Measurements from ENCODE around the gene FAM20A.

The FAM20A gene

GRCh38 chr17:68564415-68565111 is 36.6 kb downstream of the FAM20A start:
- Histone ChIP-seq H3K9ac (ENCODE audit: low read length in 2 of 2) (no peak overlapping the region), H3K4me1 (ENCODE audit: control insufficient read depth, insufficient read depth, low read length) (no peaks in the 10 kb centered on the region), H3K4me3 (ENCODE audit: low read length in 2 of 2) (no peak overlapping the region), H3K36me3 (ENCODE audit: control insufficient read depth in 2 of 2, insufficient read depth in 2 of 2, low read length in 2 of 2) (no peaks in the 10 kb centered on the region), H3K9me3 (ENCODE audit: control insufficient read depth in 2 of 2, low read length in 2 of 2) (no peaks in the 10 kb centered on the region), H3K27me3 (ENCODE audit: control insufficient read depth in 1 of 2, insufficient read depth in 2 of 2, low read length in 2 of 2) (no peaks in the 10 kb centered on the region), H3K27ac (ENCODE audit: low read length) (no peak overlapping the region)

- H3K36me3 ChIP-seq (ENCODE audit: control insufficient read depth in 2 of 2, insufficient read depth in 2 of 2, low read length in 2 of 2), result no peaks in the 10 kb centered on the region
- H3K9me3 ChIP-seq (ENCODE audit: control insufficient read depth in 2 of 2, low read length in 2 of 2), result no peaks in the 10 kb centered on the region
- H3K4me3 ChIP-seq (ENCODE audit: low read length in 2 of 2), result no peak overlapping the region
- H3K27ac ChIP-seq (ENCODE audit: low read length), result no peak overlapping the region
- H3K27me3 ChIP-seq (ENCODE audit: control insufficient read depth in 1 of 2, insufficient read depth in 2 of 2, low read length in 2 of 2), result no peaks in the 10 kb centered on the region
- no peaks in the 10 kb centered on the region for H3K4me1 ChIP-seq (ENCODE audit: control insufficient read depth, insufficient read depth, low read length)
- H3K9ac ChIP-seq (ENCODE audit: low read length in 2 of 2), result no peak overlapping the region
Observed at GRCh38 chr17:68562736-68563135, 38.4 kb downstream of the FAM20A start.

- H3K27me3 ChIP-seq (ENCODE audit: control insufficient read depth in 1 of 2, insufficient read depth in 2 of 2, low read length in 2 of 2), result no peaks in the 10 kb centered on the region
- H3K4me3 ChIP-seq (ENCODE audit: low read length in 2 of 2), result no peak overlapping the region
- no peaks in the 10 kb centered on the region for H3K9me3 ChIP-seq (ENCODE audit: control insufficient read depth in 2 of 2, low read length in 2 of 2)
- H3K4me1 ChIP-seq (ENCODE audit: control insufficient read depth, insufficient read depth, low read length), result no peaks in the 10 kb centered on the region
- H3K9ac ChIP-seq (ENCODE audit: low read length in 2 of 2), result no peak overlapping the region
- no peaks in the 10 kb centered on the region for H3K36me3 ChIP-seq (ENCODE audit: control insufficient read depth in 2 of 2, insufficient read depth in 2 of 2, low read length in 2 of 2)
- H3K27ac ChIP-seq (ENCODE audit: low read length), result no peak overlapping the region
Observed at GRCh38 chr17:68560966-68561720, 40.0 kb downstream of the FAM20A start.

GRCh38 chr17:68559316-68559715 is 41.9 kb downstream of the FAM20A start:
- no peak overlapping the region for H3K9ac ChIP-seq (ENCODE audit: low read length in 2 of 2)
- no peak overlapping the region for H3K4me3 ChIP-seq (ENCODE audit: low read length in 2 of 2)
- no peaks in the 10 kb centered on the region for H3K27me3 ChIP-seq (ENCODE audit: control insufficient read depth in 1 of 2, insufficient read depth in 2 of 2, low read length in 2 of 2)
- no peaks in the 10 kb centered on the region for H3K9me3 ChIP-seq (ENCODE audit: control insufficient read depth in 2 of 2, low read length in 2 of 2)
- no peaks in the 10 kb centered on the region for H3K36me3 ChIP-seq (ENCODE audit: control insufficient read depth in 2 of 2, insufficient read depth in 2 of 2, low read length in 2 of 2)
- H3K27ac ChIP-seq (ENCODE audit: low read length), result no peak overlapping the region
- no peaks in the 10 kb centered on the region for H3K4me1 ChIP-seq (ENCODE audit: control insufficient read depth, insufficient read depth, low read length)

- H3K4me1 ChIP-seq (ENCODE audit: control insufficient read depth, insufficient read depth, low read length), result no peaks in the 10 kb centered on the region
- H3K9me3 ChIP-seq (ENCODE audit: control insufficient read depth in 2 of 2, low read length in 2 of 2), result no peaks in the 10 kb centered on the region
- H3K27me3 ChIP-seq (ENCODE audit: control insufficient read depth in 1 of 2, insufficient read depth in 2 of 2, low read length in 2 of 2), result no peaks in the 10 kb centered on the region
- H3K4me3 ChIP-seq (ENCODE audit: low read length in 2 of 2), result no peak overlapping the region
- H3K36me3 ChIP-seq (ENCODE audit: control insufficient read depth in 2 of 2, insufficient read depth in 2 of 2, low read length in 2 of 2), result no peaks in the 10 kb centered on the region
- H3K27ac ChIP-seq (ENCODE audit: low read length), result no peak overlapping the region
- no peak overlapping the region for H3K9ac ChIP-seq (ENCODE audit: low read length in 2 of 2)
Observed at GRCh38 chr17:68556551-68556950, 44.6 kb downstream of the FAM20A start.

GRCh38 chr17:68544111-68544915 is 56.9 kb downstream of the FAM20A start:
- Histone ChIP-seq H3K9me3 (ENCODE audit: control insufficient read depth in 2 of 2, low read length in 2 of 2) (no peaks in the 10 kb centered on the region), H3K4me1 (ENCODE audit: control insufficient read depth, insufficient read depth, low read length) (no peaks in the 10 kb centered on the region), H3K4me3 (ENCODE audit: low read length in 2 of 2) (no peak overlapping the region), H3K27me3 (ENCODE audit: control insufficient read depth in 1 of 2, insufficient read depth in 2 of 2, low read length in 2 of 2) (no peaks in the 10 kb centered on the region), H3K36me3 (ENCODE audit: control insufficient read depth in 2 of 2, insufficient read depth in 2 of 2, low read length in 2 of 2) (peaks cover 6 to 19% of the 10 kb centered on the region in 2 donors), H3K27ac (ENCODE audit: low read length) (no peak overlapping the region), H3K9ac (ENCODE audit: low read length in 2 of 2) (no peak overlapping the region)

- Histone ChIP-seq H3K27ac (ENCODE audit: low read length) (no peak overlapping the region), H3K36me3 (ENCODE audit: control insufficient read depth in 2 of 2, insufficient read depth in 2 of 2, low read length in 2 of 2) (peaks cover 15 to 26% of the 10 kb centered on the region in 2 donors), H3K27me3 (ENCODE audit: control insufficient read depth in 1 of 2, insufficient read depth in 2 of 2, low read length in 2 of 2) (no peaks in the 10 kb centered on the region), H3K9ac (ENCODE audit: low read length in 2 of 2) (no peak overlapping the region), H3K9me3 (ENCODE audit: control insufficient read depth in 2 of 2, low read length in 2 of 2) (no peaks in the 10 kb centered on the region), H3K4me1 (ENCODE audit: control insufficient read depth, insufficient read depth, low read length) (no peaks in the 10 kb centered on the region), H3K4me3 (ENCODE audit: low read length in 2 of 2) (no peak overlapping the region)
Observed at GRCh38 chr17:68542698-68543463, 58.3 kb downstream of the FAM20A start.

GRCh38 chr17:68541816-68542215 is 59.4 kb downstream of the FAM20A start:
- Histone ChIP-seq H3K9ac (ENCODE audit: low read length in 2 of 2) (no peak overlapping the region), H3K9me3 (ENCODE audit: control insufficient read depth in 2 of 2, low read length in 2 of 2) (no peaks in the 10 kb centered on the region), H3K36me3 (ENCODE audit: control insufficient read depth in 2 of 2, insufficient read depth in 2 of 2, low read length in 2 of 2) (peaks cover 23 to 33% of the 10 kb centered on the region in 2 donors), H3K4me1 (ENCODE audit: control insufficient read depth, insufficient read depth, low read length) (no peaks in the 10 kb centered on the region), H3K27me3 (ENCODE audit: control insufficient read depth in 1 of 2, insufficient read depth in 2 of 2, low read length in 2 of 2) (no peaks in the 10 kb centered on the region), H3K4me3 (ENCODE audit: low read length in 2 of 2) (no peak overlapping the region), H3K27ac (ENCODE audit: low read length) (no peak overlapping the region)

- peaks cover 26 to 37% of the 10 kb centered on the region in 2 donors for H3K36me3 ChIP-seq (ENCODE audit: control insufficient read depth in 2 of 2, insufficient read depth in 2 of 2, low read length in 2 of 2)
- no peak overlapping the region for H3K27ac ChIP-seq (ENCODE audit: low read length)
Observed at GRCh38 chr17:68540981-68541380, 60.2 kb downstream of the FAM20A start.

More at GRCh38 chr17:68540981-68541380, 60.2 kb downstream of the FAM20A start:
- H3K4me3 ChIP-seq (ENCODE audit: low read length in 2 of 2), result no peak overlapping the region
- H3K9me3 ChIP-seq (ENCODE audit: control insufficient read depth in 2 of 2, low read length in 2 of 2), result no peaks in the 10 kb centered on the region
- H3K4me1 ChIP-seq (ENCODE audit: control insufficient read depth, insufficient read depth, low read length), result no peaks in the 10 kb centered on the region
- no peak overlapping the region for H3K9ac ChIP-seq (ENCODE audit: low read length in 2 of 2)
- no peaks in the 10 kb centered on the region for H3K27me3 ChIP-seq (ENCODE audit: control insufficient read depth in 1 of 2, insufficient read depth in 2 of 2, low read length in 2 of 2)

Measured in stomach smooth muscle (tissue), 2 donors.